ENCODE results near the gene ERAS.
"Not testable (repeated sequence)": the region's sequence is repeated elsewhere in the genome, so short reads cannot be mapped to it uniquely, and the experiment has no call there.

Gene ERAS

GRCh38 chrX:48833542-48834138, 7.3 kb downstream of the ERAS start:
- Histone ChIP-seq H3K27me3 (replicated peaks in 2 of 5; ENCODE audit: control insufficient read depth in 4 of 5, insufficient read depth in 5 of 5, low read length in 4 of 5) (peaks cover 2 to 70% (median 26%) of the 10 kb centered on the region in 5 experiments), H3K27ac (ENCODE audit: insufficient read depth in 1 of 2, low read depth in 1 of 2, low read length in 2 of 2, poor library complexity in 1 of 2, severe bottlenecking in 2 of 2) (no peak overlapping the region), H3K36me3 (ENCODE audit: control insufficient read depth in 4 of 4, insufficient read depth in 4 of 4, low read length in 3 of 4) (no peaks in the 10 kb centered on the region), H3K9me3 (ENCODE audit: control extremely low read depth in 1 of 5, control insufficient read depth in 4 of 5, insufficient read depth in 2 of 5, low read depth in 1 of 5, low read length in 4 of 5) (no peaks in the 10 kb centered on the region), H3K4me3 (ENCODE audit: control insufficient read depth in 1 of 7, extremely low read depth in 1 of 7, insufficient read depth in 4 of 7, low read depth in 2 of 7, low read length in 6 of 7) (no peak overlapping the region), H3K4me1 (ENCODE audit: control extremely low read depth in 1 of 4, control insufficient read depth in 4 of 4, insufficient read depth in 4 of 4, low read length in 3 of 4) (peaks cover 0 to 14% (median 8%) of the 10 kb centered on the region in 4 experiments)
- POLR2A ChIA-PET, result interaction anchor here (0.6 kb wide), 1 partner anchor 226 kb away, joined by 6 read pairs; no protein-coding TSS in a partner anchor
- WGBS (ENCODE audit: insufficient coverage), result 51% methylated on average over 3 of the region's 9 CpGs
- DNase-seq, result peak; percentile 22 to 43 (median 35)
- CTCF ChIA-PET, result no interaction called here

- 39% methylated on average over 3 of the region's 7 CpGs for WGBS (ENCODE audit: insufficient coverage)
- Histone ChIP-seq H3K36me3 (ENCODE audit: control insufficient read depth in 4 of 4, insufficient read depth in 4 of 4, low read length in 3 of 4) (no peaks in the 10 kb centered on the region), H3K4me3 (ENCODE audit: control insufficient read depth in 1 of 7, extremely low read depth in 1 of 7, insufficient read depth in 4 of 7, low read depth in 2 of 7, low read length in 6 of 7) (peak overlapping the region in 1 of 7 experiments; percentile 52), H3K4me1 (ENCODE audit: control extremely low read depth in 1 of 4, control insufficient read depth in 4 of 4, insufficient read depth in 4 of 4, low read length in 3 of 4) (peaks cover 0 to 14% (median 8%) of the 10 kb centered on the region in 4 experiments), H3K27ac (ENCODE audit: insufficient read depth in 1 of 2, low read depth in 1 of 2, low read length in 2 of 2, poor library complexity in 1 of 2, severe bottlenecking in 2 of 2) (no peak overlapping the region), H3K9me3 (ENCODE audit: control extremely low read depth in 1 of 5, control insufficient read depth in 4 of 5, insufficient read depth in 2 of 5, low read depth in 1 of 5, low read length in 4 of 5) (no peaks in the 10 kb centered on the region), H3K27me3 (replicated peaks in 2 of 5; ENCODE audit: control insufficient read depth in 4 of 5, insufficient read depth in 5 of 5, low read length in 4 of 5) (peaks cover 2 to 66% (median 21%) of the 10 kb centered on the region in 5 experiments)
- DNase-seq, result peak in 1 of 3 donors; percentile 17
- ChIA-PET CTCF (no interaction called here), POLR2A (interaction anchor here (0.6 kb wide), 1 partner anchor 226 kb away, joined by 6 read pairs; no protein-coding TSS in a partner anchor)
Measured at GRCh38 chrX:48834383-48834709, 8.0 kb downstream of the ERAS start.

GRCh38 chrX:48835524-48836329, 9.4 kb downstream of the ERAS start, which contains the start of gene PCSK1N:
PCSK1N (minus strand) TSS chrX:48835610; CDS start chrX:48835532, 78 bp downstream.
- no peaks in the 10 kb centered on the region for H3K9me3 ChIP-seq (ENCODE audit: control extremely low read depth in 1 of 5, control insufficient read depth in 4 of 5, insufficient read depth in 2 of 5, low read depth in 1 of 5, low read length in 4 of 5)
- peaks cover 0 to 14% (median 8%) of the 10 kb centered on the region in 4 experiments for H3K4me1 ChIP-seq (ENCODE audit: control extremely low read depth in 1 of 4, control insufficient read depth in 4 of 4, insufficient read depth in 4 of 4, low read length in 3 of 4)
- 55% methylated on average over 18 of the region's 35 CpGs for WGBS (ENCODE audit: insufficient coverage)
- ChIA-PET CTCF (interaction anchor here (0.5 kb wide), 1 partner anchor 11 kb away, joined by 5 read pairs; no protein-coding TSS in a partner anchor), POLR2A (no interaction called here)
- H3K27ac ChIP-seq (ENCODE audit: insufficient read depth in 1 of 2, low read depth in 1 of 2, low read length in 2 of 2, poor library complexity in 1 of 2, severe bottlenecking in 2 of 2), result no peak within 1 kb of the TSS
- DNase-seq, result peak in 2 of 3 donors; percentile 33 to 55
- H3K36me3 ChIP-seq (ENCODE audit: control insufficient read depth in 4 of 4, insufficient read depth in 4 of 4, low read length in 3 of 4), result no peaks in the 10 kb centered on the region
- H3K4me3 ChIP-seq (ENCODE audit: control insufficient read depth in 1 of 7, extremely low read depth in 1 of 7, insufficient read depth in 4 of 7, low read depth in 2 of 7, low read length in 6 of 7), result peak within 1 kb of the TSS in 5 of 7 experiments; percentile 3 to 52 (median 31)
- H3K27me3 ChIP-seq (replicated peaks in 2 of 5; ENCODE audit: control insufficient read depth in 4 of 5, insufficient read depth in 5 of 5, low read length in 4 of 5), result peaks cover 2 to 52% (median 16%) of the 10 kb centered on the region in 5 experiments

GRCh38 chrX:48839686-48840085, 13.4 kb downstream of the ERAS start:
- H3K27ac ChIP-seq (ENCODE audit: insufficient read depth in 1 of 2, low read depth in 1 of 2, low read length in 2 of 2, poor library complexity in 1 of 2, severe bottlenecking in 2 of 2), result no peak overlapping the region
- no peak for DNase-seq
- peaks cover 0 to 5% (median 3%) of the 10 kb centered on the region in 4 experiments for H3K4me1 ChIP-seq (ENCODE audit: control extremely low read depth in 1 of 4, control insufficient read depth in 4 of 4, insufficient read depth in 4 of 4, low read length in 3 of 4)
- no peaks in the 10 kb centered on the region for H3K9me3 ChIP-seq (ENCODE audit: control extremely low read depth in 1 of 5, control insufficient read depth in 4 of 5, insufficient read depth in 2 of 5, low read depth in 1 of 5, low read length in 4 of 5)
- ChIA-PET CTCF (no interaction called here), POLR2A (no interaction called here)
- peaks cover 0 to 14% (median 8%) of the 10 kb centered on the region in 5 experiments for H3K27me3 ChIP-seq (replicated peaks in 2 of 5; ENCODE audit: control insufficient read depth in 4 of 5, insufficient read depth in 5 of 5, low read length in 4 of 5)
- no peaks in the 10 kb centered on the region for H3K36me3 ChIP-seq (ENCODE audit: control insufficient read depth in 4 of 4, insufficient read depth in 4 of 4, low read length in 3 of 4)
- H3K4me3 ChIP-seq (ENCODE audit: control insufficient read depth in 1 of 7, extremely low read depth in 1 of 7, insufficient read depth in 4 of 7, low read depth in 2 of 7, low read length in 6 of 7), result no peak overlapping the region
- WGBS (ENCODE audit: insufficient coverage), result 96% methylated on average over 6 of the region's 10 CpGs

- no peak overlapping the region for H3K4me3 ChIP-seq (ENCODE audit: control insufficient read depth in 1 of 7, extremely low read depth in 1 of 7, insufficient read depth in 4 of 7, low read depth in 2 of 7, low read length in 6 of 7)
- H3K36me3 ChIP-seq (ENCODE audit: control insufficient read depth in 4 of 4, insufficient read depth in 4 of 4, low read length in 3 of 4), result no peaks in the 10 kb centered on the region
- peaks cover 0 to 2% (median 0%) of the 10 kb centered on the region in 5 experiments for H3K9me3 ChIP-seq (ENCODE audit: control extremely low read depth in 1 of 5, control insufficient read depth in 4 of 5, insufficient read depth in 2 of 5, low read depth in 1 of 5, low read length in 4 of 5)
- WGBS (ENCODE audit: insufficient coverage), result no CpG with 5 or more reads among the region's 1 CpG
- H3K27me3 ChIP-seq (replicated peaks in 2 of 5; ENCODE audit: control insufficient read depth in 4 of 5, insufficient read depth in 5 of 5, low read length in 4 of 5), result peaks cover 0 to 2% (median 0%) of the 10 kb centered on the region in 5 experiments
- POLR2A ChIA-PET, result no interaction called here
- DNase-seq, result no peak
- H3K4me1 ChIP-seq (ENCODE audit: control extremely low read depth in 1 of 4, control insufficient read depth in 4 of 4, insufficient read depth in 4 of 4, low read length in 3 of 4), result no peaks in the 10 kb centered on the region
- no peak overlapping the region for H3K27ac ChIP-seq (ENCODE audit: insufficient read depth in 1 of 2, low read depth in 1 of 2, low read length in 2 of 2, poor library complexity in 1 of 2, severe bottlenecking in 2 of 2)
- CTCF ChIA-PET, result interaction anchor here (1.0 kb wide), 1 partner anchor 14 kb away, joined by 3 read pairs; no protein-coding TSS in a partner anchor
Measured at GRCh38 chrX:48848847-48849246, 22.5 kb downstream of the ERAS start.

- Histone ChIP-seq H3K27me3 (replicated peaks in 2 of 5; ENCODE audit: control insufficient read depth in 4 of 5, insufficient read depth in 5 of 5, low read length in 4 of 5) (no peaks in the 10 kb centered on the region), H3K36me3 (ENCODE audit: control insufficient read depth in 4 of 4, insufficient read depth in 4 of 4, low read length in 3 of 4) (no peaks in the 10 kb centered on the region), H3K4me1 (ENCODE audit: control extremely low read depth in 1 of 4, control insufficient read depth in 4 of 4, insufficient read depth in 4 of 4, low read length in 3 of 4) (no peaks in the 10 kb centered on the region), H3K27ac (ENCODE audit: insufficient read depth in 1 of 2, low read depth in 1 of 2, low read length in 2 of 2, poor library complexity in 1 of 2, severe bottlenecking in 2 of 2) (no peak overlapping the region), H3K9me3 (ENCODE audit: control extremely low read depth in 1 of 5, control insufficient read depth in 4 of 5, insufficient read depth in 2 of 5, low read depth in 1 of 5, low read length in 4 of 5) (peaks cover 0 to 2% (median 0%) of the 10 kb centered on the region in 5 experiments), H3K4me3 (ENCODE audit: control insufficient read depth in 1 of 7, extremely low read depth in 1 of 7, insufficient read depth in 4 of 7, low read depth in 2 of 7, low read length in 6 of 7) (no peak overlapping the region)
- WGBS (ENCODE audit: insufficient coverage), result 81% methylated on average over 7 of the region's 7 CpGs
- ChIA-PET CTCF (no interaction called here), POLR2A (no interaction called here)
- DNase-seq, result no peak
Measured at GRCh38 chrX:48852857-48853256, 26.5 kb downstream of the ERAS start.

- POLR2A ChIA-PET; H3K36me3 ChIP-seq (ENCODE audit: control insufficient read depth in 4 of 4, insufficient read depth in 4 of 4, low read length in 3 of 4); DNase-seq; H3K9me3 ChIP-seq (ENCODE audit: control extremely low read depth in 1 of 5, control insufficient read depth in 4 of 5, insufficient read depth in 2 of 5, low read depth in 1 of 5, low read length in 4 of 5); CTCF ChIA-PET; H3K27me3 ChIP-seq (replicated peaks in 2 of 5; ENCODE audit: control insufficient read depth in 4 of 5, insufficient read depth in 5 of 5, low read length in 4 of 5); H3K4me3 ChIP-seq (ENCODE audit: control insufficient read depth in 1 of 7, extremely low read depth in 1 of 7, insufficient read depth in 4 of 7, low read depth in 2 of 7, low read length in 6 of 7); H3K4me1 ChIP-seq (ENCODE audit: control extremely low read depth in 1 of 4, control insufficient read depth in 4 of 4, insufficient read depth in 4 of 4, low read length in 3 of 4); H3K27ac ChIP-seq (ENCODE audit: insufficient read depth in 1 of 2, low read depth in 1 of 2, low read length in 2 of 2, poor library complexity in 1 of 2, severe bottlenecking in 2 of 2): not testable (repeated sequence)
Measured at GRCh38 chrX:48853494-48853893, 27.2 kb downstream of the ERAS start.
